ENCODE results near the gene TANC1.

The TANC1 gene

GRCh38 chr2:159226608-159227385, 258.4 kb downstream of the TANC1 start:
- no peak for TF ChIP-seq TAF1 (IDR thresholded peaks at IDR 0.05; ENCODE audit: borderline replicate concordance, insufficient read depth, low read length)
- TF ChIP-seq POLR2AphosphoS5 (IDR thresholded peaks at IDR 0.05; ENCODE audit: low read depth, low read length): no peak
- TF ChIP-seq SIN3A (IDR thresholded peaks at IDR 0.05; ENCODE audit: borderline replicate concordance, insufficient read depth, low read length): no peak
- TF ChIP-seq REST (IDR thresholded peaks at IDR 0.05; ENCODE audit: insufficient read depth in 1 of 2, low read depth in 2 of 2, low read length in 2 of 2): no peak
- no peak for TF ChIP-seq FOXP2 (optimal IDR thresholded peaks at IDR 0.05; ENCODE audit: borderline replicate concordance, extremely low read depth, extremely low read length, insufficient read depth)

- TF ChIP-seq POLR2AphosphoS5 (IDR thresholded peaks at IDR 0.05; ENCODE audit: low read depth, low read length) (no peak), FOXP2 (optimal IDR thresholded peaks at IDR 0.05; ENCODE audit: borderline replicate concordance, extremely low read depth, extremely low read length, insufficient read depth) (no peak), SIN3A (IDR thresholded peaks at IDR 0.05; ENCODE audit: borderline replicate concordance, insufficient read depth, low read length) (no peak), REST (IDR thresholded peaks at IDR 0.05; ENCODE audit: insufficient read depth in 1 of 2, low read depth in 2 of 2, low read length in 2 of 2) (no peak), TAF1 (IDR thresholded peaks at IDR 0.05; ENCODE audit: borderline replicate concordance, insufficient read depth, low read length) (no peak)
These were observed 259.0 kb downstream of the TANC1 start for GRCh38 chr2:159227467-159227866.

- TF ChIP-seq SIN3A (IDR thresholded peaks at IDR 0.05; ENCODE audit: borderline replicate concordance, insufficient read depth, low read length) (no peak), POLR2AphosphoS5 (IDR thresholded peaks at IDR 0.05; ENCODE audit: low read depth, low read length) (no peak), TAF1 (IDR thresholded peaks at IDR 0.05; ENCODE audit: borderline replicate concordance, insufficient read depth, low read length) (no peak), FOXP2 (optimal IDR thresholded peaks at IDR 0.05; ENCODE audit: borderline replicate concordance, extremely low read depth, extremely low read length, insufficient read depth) (no peak), REST (IDR thresholded peaks at IDR 0.05; ENCODE audit: insufficient read depth in 1 of 2, low read depth in 2 of 2, low read length in 2 of 2) (no peak)
These were observed 259.7 kb downstream of the TANC1 start for GRCh38 chr2:159228081-159228581.

GRCh38 chr2:159229476-159230144, 261.2 kb downstream of the TANC1 start:
- no peak for TF ChIP-seq FOXP2 (optimal IDR thresholded peaks at IDR 0.05; ENCODE audit: borderline replicate concordance, extremely low read depth, extremely low read length, insufficient read depth)
- TF ChIP-seq REST (IDR thresholded peaks at IDR 0.05; ENCODE audit: insufficient read depth in 1 of 2, low read depth in 2 of 2, low read length in 2 of 2): no peak
- TF ChIP-seq POLR2AphosphoS5 (IDR thresholded peaks at IDR 0.05; ENCODE audit: low read depth, low read length): no peak
- no peak for TF ChIP-seq TAF1 (IDR thresholded peaks at IDR 0.05; ENCODE audit: borderline replicate concordance, insufficient read depth, low read length)

All from PFSK-1 (cell line).